OCI-LY3 (cell line): ENCODE data around the gene HOXB9.

ENCODE experiments used
- EZH2phosphoT487 ChIP-seq: fragments of 200-600 bp; shearing (Covaris generic); IDR thresholded peaks from 2 replicates; pipeline ENCODE4 v1.6.1; 2018; ENCODE audit warnings: antibody characterized with exemption, mixed run types, low read depth
- TF ChIP-seq, protein P1 (sequence below): fragments of 200-600, 300-600 bp; sonication (generic); IDR thresholded peaks from 2 replicates; pipeline ENCODE4 v1.5.1; 2014; ENCODE audit warnings: antibody characterized with exemption, low read length, low read depth

DNA sequence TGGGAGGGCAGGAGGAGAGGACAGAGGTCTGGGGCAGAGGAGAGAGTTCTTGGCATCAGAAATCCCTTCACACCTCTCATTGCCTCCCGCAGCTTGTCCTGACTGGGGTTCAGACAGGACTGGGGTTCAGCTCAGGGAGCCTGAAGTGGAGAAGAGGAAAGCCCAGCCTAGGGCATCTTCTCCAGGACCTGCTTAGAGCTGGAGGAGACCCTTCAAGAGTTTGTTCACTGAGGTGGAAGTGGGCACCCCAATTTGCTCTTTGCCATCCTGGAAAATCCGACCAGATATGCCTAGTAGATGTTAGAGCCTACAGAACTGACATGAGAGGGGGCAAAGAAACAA, 38.1 kb downstream of the HOXB9 start:
- TF ChIP-seq, protein P1, sequence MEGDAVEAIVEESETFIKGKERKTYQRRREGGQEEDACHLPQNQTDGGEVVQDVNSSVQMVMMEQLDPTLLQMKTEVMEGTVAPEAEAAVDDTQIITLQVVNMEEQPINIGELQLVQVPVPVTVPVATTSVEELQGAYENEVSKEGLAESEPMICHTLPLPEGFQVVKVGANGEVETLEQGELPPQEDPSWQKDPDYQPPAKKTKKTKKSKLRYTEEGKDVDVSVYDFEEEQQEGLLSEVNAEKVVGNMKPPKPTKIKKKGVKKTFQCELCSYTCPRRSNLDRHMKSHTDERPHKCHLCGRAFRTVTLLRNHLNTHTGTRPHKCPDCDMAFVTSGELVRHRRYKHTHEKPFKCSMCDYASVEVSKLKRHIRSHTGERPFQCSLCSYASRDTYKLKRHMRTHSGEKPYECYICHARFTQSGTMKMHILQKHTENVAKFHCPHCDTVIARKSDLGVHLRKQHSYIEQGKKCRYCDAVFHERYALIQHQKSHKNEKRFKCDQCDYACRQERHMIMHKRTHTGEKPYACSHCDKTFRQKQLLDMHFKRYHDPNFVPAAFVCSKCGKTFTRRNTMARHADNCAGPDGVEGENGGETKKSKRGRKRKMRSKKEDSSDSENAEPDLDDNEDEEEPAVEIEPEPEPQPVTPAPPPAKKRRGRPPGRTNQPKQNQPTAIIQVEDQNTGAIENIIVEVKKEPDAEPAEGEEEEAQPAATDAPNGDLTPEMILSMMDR, result no peak
- no peak for TF ChIP-seq EZH2phosphoT487
